HG02798 (cell line): ENCODE results near the gene AFF3.
"Not testable (repeated sequence)": the region's sequence is repeated elsewhere in the genome, so short reads cannot be mapped to it uniquely, and the experiment has no call there.

Experiments used
- ATAC-seq: cut with Tn5 transposase; IDR thresholded peaks from one replicate; pipeline ENCODE4 v1.9.1; 2021; ENCODE audit warnings: mild to moderate bottlenecking; ENCODE audit not compliant: unreplicated experiment, poor library complexity

AFF3 gene

DNA sequence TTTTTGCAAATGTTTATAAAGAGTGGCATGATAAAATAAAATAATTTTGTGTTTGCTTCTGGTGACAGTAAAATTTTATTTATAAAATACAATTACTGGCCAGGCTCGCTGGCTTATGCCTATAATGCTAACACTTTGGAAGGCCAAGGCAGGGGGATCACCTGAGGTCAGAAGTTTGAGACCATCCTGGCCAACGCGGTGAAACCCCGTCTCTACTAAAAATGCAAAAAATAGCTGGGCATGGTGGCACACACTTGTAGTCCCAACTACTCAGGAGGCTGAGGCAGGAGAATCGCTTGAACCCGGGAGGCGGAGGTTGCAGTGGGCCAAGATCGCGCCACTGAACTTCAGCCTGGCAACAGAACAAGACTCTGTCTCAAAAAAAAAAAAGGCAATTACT is 480.6 kb downstream of the AFF3 start:
- not testable (repeated sequence) for ATAC-seq

DNA sequence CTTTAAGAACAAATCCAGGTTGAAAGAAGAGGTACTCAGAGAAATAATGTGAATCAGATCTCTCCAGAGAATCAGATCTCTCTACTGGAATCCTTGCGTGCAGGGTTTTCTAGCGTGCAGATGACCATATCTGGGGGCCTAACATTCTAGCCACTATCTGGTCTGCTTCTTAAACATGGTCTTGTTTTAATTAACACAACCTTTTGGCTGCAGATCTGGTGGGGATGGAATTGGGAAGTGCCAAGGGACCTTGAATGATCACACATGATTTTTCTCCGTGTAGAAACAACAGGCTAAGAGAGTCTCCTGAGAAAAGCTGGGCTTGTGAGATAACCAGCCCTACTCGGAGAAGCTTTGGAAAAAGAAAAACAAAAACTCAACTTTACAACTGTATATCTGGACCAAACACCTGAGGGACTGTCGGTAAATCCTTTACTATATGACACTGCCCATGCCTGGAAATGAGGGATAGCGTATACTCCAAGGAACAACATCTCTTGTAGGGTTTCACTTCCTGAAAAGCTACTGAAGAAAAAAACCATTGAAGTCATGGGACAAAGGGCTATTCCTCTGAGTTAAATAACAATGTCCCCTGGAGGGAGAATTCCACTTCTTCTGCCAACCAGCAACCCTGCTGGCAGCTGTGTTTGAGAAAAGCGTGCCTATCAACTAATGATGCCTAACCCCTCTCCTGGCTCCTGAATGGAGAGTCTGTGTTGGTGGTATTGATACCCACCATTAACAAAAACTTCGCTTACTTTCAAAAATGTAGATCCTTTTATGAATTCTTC is 481.6 kb downstream of the AFF3 start:
- no peak for ATAC-seq

DNA sequence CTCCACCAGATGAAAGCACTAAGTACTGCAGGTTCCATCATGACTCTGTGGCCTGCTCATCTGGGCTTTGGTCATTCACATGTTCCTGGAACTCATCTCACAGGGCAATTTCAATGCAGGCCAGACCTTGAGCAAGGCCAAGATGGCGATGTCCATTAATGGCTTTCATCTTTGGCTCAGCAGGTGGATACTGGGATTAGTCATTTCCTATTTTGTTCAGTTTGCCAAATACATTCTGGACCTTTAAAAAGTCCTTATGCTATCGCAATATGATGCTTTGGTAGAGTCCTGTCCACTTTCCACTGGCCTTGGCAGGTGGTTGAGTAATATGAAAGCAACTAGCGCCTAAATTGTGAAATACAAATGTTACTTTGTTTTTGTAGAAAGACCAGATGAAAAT is 482.5 kb downstream of the AFF3 start:
- ATAC-seq = no peak

DNA sequence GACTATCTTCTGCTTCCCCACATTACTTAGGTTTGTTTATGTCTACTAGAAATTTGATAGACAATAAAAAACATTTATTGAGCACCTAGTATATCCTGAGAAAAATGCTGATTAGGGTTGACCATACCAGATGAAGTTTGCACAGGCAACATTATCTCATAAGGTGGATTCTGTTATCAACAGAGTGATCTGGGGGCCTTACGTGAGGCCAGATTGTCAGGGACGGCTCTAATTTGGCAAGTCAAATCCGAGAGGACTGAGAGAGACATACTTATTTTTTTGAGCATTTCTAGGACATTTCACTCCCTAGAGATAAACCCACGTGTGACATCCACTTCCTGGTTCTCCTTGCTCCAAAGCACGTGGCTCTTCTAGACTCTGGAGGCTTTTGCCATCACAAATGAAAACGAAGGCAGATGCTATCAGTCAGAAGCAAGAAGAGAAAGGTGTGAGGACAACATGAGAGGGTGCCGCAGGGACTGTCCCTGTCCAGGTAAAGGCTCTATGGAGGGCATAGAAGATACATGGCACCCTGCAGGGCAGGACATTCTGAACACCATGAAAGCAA is 484.6 kb downstream of the AFF3 start:
- ATAC-seq = no peak

DNA sequence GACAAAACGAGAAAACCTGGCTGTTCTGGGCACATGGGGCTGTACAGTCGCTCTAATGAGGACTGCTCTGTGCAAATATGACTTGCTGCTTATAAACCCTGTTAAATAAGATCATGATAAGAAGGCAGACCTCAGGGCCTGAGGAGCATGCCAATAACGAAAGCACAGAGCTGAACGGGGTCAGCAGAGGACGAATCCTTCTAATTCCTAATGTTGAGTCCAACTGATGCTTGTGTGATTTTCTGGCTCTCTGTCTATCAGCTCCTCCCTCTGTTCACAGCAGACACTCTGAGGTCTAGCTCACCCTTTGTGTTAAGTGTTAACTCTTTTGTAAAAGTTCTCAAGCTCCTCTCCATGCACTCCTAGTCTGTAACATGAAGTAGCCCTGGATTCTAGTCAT is 485.4 kb downstream of the AFF3 start:
- no peak for ATAC-seq

DNA sequence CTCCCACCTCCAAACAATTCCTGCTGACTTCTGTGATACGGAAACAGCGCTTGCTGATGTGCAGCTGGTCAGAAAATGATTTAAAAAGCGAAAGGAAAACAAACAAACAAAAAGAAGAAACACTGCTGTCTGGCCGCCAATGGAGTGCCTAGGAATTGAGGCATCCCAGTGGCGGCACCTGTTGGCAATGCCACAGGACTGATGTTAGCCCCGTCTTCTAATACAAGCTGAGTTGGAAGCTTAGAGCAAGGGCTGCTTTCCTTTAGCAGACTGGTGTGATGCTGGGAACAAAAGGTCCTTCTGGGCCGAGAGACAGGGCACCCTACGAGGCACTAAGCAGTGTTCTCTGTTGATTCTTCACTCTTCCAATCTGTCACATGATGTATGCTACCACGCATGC is 489.0 kb downstream of the AFF3 start:
- ATAC-seq = no peak

DNA sequence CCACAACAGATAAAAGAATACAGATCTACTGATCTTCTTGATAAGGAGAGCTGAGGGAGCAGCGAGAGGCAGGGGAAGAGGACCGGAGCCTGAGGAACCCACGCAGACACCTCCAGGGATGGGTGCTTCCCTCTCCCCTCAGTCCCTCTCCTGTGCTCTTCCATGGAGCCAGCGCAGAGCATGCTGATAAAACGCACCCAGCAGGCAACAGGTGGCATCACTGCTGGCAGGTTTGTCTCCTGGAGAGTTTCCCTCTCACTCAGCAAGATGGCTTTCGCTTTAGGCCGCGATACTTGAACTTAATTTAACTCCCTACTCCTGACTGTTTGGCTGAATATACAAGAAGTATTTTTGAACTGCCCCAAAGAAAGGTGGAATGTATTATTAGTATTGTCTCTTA is 489.5 kb downstream of the AFF3 start:
- no peak for ATAC-seq

DNA sequence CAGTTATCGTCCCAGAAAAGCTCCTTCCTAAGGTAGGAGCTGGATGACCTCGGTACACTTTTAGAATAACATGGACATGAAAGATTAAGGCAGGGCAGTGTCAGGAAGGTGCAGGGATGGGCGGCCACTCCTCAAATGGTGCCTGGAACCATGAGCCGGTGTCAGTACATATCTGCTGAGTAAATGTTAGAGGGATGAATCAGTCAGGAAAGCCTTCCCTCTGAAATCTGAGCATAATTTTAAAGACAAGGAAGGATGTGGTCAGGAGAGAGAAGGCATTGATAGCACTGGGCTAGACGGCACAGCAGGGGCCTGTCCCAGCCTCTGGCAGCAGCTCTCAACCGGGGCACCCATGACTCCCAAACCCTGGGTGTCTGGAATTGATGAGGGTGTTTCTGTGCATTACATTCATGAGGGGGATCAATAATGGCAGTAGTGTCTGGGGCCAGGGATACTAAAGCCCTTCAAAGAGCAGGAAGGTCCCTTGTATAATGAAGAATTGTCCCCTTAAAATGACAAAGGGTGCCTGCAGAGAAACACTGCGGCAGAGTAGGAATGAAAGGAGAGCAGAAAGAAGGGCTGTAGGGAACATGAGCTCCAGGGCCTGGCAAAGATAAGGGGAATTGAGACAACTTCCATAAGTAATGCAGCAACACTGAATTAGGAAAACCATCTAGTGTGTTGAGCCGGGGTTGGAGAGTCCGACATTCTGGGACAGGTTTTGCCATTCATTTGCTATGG is 490.3 kb downstream of the AFF3 start:
- no peak for ATAC-seq

DNA sequence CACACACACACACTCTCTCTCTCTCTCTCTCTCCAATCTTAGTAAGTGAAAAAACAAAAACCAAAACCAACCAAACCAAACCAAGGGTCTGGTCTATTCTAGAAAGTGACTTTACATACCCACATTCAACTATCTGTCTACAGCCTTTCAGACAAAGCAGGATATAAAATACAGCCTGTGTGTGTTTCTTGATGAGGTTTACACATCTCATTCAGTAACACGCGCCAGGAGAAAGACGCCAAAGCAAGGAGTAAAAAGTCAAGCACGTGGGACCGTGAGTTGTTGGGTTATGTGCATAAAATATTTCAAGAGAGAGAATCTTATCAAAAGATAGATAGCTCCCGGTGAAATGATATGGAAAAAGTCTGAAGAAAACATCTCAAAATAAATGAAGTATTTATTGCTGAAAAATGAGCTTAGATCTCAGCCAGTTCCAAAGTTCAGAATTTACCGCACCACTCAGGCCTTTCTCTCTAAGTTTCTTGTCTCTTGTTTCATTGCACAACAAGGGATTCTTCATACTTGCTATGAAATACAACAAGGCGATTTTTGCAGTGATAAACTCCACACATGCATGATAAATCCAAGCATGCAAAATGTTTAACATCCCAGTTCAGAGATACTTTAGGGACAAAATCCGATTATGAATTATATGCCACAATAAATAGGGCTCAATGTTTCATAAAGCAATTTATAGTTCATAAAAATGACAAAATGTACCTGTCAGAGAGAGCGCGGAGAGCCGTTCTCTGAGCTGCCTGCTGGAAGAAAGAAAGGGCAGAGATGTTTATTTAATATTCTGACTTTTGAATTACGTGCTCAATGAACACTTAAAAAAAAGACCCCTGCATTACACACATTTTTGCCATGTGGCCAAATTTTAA is 493.2 kb downstream of the AFF3 start:
- no peak for ATAC-seq

DNA sequence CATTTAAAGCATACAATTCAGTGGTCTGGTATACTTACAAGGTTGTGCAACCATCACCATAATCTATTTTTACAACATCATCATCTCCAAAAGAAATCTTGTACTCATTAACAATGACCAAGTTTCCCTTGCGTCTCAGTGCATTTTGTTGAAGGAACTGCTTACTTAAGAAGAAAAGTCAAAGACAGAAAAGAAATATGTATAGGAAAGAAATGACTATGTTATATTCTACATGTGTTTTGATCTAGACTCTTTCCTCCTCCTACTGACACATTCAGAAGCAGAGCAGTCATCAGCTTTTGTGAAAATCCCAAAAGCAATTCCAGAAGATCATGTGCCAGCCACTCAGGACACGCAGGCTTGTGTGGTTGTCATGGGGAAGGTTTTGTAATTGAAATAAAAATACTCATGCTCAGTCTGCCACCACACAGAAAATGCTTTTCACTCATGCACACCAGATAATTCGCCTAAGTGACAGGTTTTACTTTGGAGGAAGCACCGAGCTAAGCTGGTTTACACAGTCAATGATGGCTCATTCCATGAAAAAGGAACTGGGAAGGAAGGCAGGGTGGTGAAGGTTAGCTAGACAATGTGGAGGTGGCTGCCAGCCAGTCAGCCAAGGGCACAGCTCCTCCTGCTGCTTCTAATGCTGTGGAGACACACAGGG is 494.1 kb downstream of the AFF3 start:
- no peak for ATAC-seq

DNA sequence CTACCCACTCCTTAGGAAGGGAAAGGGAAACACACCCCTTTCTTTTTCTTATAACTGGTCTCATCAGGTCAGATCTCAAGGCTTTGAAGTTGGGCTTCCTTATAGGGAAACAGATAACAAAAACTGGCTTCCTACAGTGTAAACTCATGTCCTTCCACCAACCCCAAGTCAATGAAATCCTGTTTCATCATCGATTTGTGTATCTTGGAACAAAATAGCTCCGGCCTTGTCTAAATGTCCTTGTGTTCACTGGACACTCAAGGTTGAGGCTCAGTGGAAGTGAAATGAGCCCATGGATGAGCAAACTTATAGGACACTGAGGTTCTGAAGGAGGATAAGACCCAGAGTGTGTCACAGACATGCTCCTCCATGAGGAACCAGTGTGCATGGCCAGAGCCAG is 496.4 kb downstream of the AFF3 start:
- no peak for ATAC-seq

DNA sequence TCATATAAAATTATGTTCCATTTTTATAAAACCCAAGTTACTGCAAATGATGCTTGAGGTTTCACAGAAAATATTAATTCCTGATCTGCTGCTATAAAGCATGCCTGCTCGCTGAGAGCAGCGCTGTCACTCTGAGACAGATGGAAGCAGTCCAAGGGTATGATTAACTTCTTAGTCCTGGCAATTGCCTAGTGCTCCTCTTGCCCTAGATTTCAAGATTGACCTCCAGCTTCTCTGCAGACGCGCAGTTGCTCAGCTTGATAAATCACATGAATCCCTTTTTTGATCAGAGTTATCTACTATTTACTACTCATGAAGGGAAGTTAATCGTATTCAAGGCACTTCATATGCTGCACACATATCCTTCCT is 498.0 kb downstream of the AFF3 start:
- ATAC-seq = no peak

DNA sequence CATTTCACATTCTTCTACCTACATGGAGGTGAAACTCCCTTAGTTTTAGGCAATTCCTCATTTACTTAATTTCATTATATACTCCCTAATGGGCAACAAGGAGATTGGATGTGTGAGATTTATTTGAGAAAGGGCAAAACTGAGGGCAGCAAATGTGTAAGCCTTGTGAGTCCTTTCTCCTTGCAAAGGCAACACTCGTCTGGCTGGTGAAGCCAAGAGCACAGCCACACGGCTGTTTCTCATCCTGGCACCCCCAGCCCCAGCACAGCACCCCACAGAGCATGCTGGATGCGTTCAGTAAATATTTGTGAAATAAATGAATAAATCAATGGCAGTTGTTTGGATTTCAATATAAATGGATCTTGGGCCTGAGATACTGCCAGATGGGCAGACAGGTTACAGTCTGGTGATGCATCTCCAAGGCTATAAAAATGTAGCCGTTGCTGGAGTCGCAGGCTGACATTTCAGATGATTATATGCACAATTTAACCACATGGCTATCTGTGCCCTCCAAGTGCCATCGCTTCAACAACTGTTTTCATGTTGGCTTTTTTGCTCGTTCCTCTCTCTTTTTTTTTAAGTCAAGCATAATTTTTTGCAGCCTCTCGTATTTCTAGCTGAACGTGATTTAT is 498.5 kb downstream of the AFF3 start:
- ATAC-seq = no peak

DNA sequence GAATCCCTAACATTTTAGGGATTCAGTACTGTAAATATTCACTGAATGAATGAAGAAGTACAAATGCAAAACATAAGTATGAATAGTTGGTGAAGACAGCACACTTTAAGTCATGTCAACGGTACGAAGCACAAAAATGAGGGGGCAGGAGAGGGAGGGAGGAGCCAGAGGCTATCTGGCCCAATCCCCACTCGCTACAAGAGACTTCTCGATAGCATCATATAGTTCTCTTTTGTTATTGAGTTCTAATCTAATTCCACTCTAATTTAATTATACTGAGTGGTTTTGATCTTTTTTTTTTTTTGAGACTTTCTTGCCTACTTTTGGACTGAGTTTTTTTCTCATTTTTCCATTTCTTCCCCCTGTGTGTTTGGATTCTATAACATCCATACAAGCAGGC is 500.4 kb downstream of the AFF3 start:
- ATAC-seq = no peak

DNA sequence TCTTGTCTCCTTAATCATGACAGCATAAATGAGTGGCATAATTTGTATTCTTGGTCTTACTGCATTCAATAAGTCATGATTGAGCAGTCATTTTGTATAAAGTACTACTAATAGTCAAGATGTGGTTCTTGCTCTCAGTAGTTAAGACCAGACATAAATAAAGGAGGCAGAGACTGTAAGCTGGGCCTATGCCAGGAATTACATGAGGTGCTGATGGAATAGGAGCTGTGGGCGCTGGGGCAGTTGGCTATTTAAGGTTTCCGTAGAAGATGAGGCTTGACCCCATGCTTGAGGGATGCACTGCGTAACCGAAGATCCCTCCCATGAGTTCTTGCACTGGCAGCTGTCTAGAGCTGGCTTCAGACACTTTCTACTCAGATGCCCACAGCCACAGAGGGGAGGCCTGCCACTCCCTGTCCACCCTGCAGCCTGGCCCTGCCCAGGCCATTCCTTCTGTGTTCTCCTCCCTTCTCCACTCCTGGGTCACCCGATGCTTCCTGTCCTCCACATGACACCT is 501.7 kb downstream of the AFF3 start:
- ATAC-seq = no peak

DNA sequence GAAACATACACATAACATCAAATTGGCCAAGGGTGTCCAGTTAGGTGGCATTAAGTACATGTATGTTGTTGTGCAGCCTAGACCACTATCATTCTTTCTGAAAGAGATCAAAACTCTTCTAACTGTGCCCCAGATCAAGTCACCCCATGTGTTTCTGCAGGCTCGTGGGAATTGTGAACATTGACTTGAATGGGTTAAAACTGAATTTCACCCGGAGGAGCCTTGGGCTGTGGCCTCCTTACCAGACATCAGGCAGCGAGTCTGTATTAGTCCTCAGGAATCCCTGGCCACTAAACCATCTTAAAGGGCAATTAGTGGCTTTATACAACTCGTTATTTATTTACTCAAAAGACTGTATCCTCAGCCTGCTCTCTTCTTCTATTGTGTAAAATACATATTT is 503.6 kb downstream of the AFF3 start:
- no peak for ATAC-seq

DNA sequence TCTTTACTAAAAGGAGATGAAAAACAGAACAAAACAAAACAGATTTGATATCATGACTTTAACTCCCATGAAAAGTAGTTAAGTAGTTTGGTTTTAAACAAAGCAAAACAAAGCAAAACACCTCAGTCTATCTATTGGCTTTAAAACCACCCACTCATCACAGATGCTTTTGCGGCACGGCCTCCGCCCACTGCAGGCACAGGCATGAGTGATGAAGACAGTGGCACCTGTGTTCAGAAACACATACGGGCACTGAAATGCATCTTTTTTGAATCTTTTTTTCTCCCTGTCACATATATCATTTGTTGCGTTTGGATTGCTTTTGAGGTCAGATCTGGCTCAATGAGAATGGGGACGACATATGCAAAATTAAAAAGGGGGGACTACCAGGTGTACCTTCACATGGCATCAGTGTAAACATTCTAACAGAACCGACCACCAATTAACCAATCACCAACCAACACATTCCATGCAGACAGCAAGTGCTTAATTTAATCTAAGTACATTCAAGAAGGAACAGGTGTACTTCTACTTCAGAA is 505.2 kb downstream of the AFF3 start:
- ATAC-seq = no peak

DNA sequence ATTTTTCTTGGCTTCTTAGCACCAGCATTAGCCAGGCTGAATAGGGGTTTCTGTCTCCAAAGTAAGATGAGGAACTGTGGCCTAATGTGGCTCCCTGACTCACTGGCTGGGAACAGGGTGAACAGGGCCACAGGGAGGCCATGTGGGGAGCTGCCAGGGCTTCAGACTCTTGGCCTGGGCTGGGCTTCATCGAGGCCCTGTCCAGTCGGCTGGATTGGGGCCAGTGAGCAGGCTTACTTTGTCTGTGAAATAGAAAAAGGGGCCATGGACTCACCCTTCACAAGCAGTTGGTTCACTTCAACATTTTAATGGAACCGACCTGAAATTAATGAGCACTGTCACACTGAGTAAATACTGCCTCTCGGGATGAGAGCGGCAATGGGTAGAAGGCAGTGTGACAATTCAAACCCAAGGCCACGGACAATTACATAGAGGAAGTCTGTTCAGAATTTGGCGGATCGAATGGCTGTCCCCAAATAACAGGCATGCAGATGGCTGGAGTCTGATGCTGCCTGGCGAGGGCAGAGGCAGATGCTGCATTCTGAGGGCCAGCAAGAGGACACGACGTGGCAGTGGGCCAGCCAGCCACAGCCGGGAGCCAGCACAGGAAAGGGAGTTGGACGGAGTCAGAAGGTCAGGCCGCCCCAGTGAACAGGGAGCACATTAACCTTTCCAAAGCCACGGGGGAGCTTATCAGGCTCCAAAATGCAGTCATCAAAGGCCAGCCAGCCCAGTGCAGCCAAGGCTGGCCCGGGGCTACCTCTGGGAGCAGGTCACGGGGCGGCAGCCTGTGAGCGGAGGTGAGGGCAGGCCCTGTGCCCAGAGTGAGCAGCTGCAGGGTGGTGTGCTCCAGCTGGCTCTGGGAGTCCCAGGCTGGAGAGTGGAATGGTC is 506.0 kb downstream of the AFF3 start:
- ATAC-seq = no peak
